T-helper 17 cell (primary cell): ENCODE measurements around the gene BZW2. TPM values are rescaled to one million over a fixed set of nuclear protein-coding genes. Genes with fewer than 3 reads are reported as not detected.

Source experiments
- ATAC-seq: fragments of 150-1000 bp; cut with Tn5 transposase; 2 replicates; pipeline ENCODE4 v1.10.0; 2021; ENCODE audit warnings: mild to moderate bottlenecking, moderate library complexity
- DNase-seq, 3 donors: peaks; one replicate each; pipeline versions ENCODE4 v3.0.0 to v3.0.0-alpha.2; 2020 to 2021
- H3K9me3 ChIP-seq: one replicate; pipeline ENCODE4 v1.7.0; 2013; ENCODE audit warnings: low read length, mild to moderate bottlenecking; ENCODE audit not compliant: control insufficient read depth, poor library complexity, severe bottlenecking
- H3K27ac Mint-ChIP-seq: one replicate; pipeline ENCODE4 v1.8.0; 2022; ENCODE audit warnings: mild to moderate bottlenecking, moderate library complexity, mixed read lengths
- H3K27me3 Mint-ChIP-seq: one replicate; pipeline ENCODE4 v1.8.0; 2022; ENCODE audit warnings: mixed read lengths
- H3K36me3 Mint-ChIP-seq: one replicate; pipeline ENCODE4 v1.8.0; 2022; ENCODE audit warnings: low read depth, mixed read lengths
- H3K4me1 Mint-ChIP-seq: one replicate; pipeline ENCODE4 v1.8.0; 2022; ENCODE audit warnings: mild to moderate bottlenecking, mixed read lengths
- H3K4me3 Mint-ChIP-seq: one replicate; pipeline ENCODE4 v1.8.0; 2022; ENCODE audit warnings: mild to moderate bottlenecking, moderate library complexity, mixed read lengths
- total RNA-seq, 4 donors: library from RNA in 2 of 4; stranded (reverse) in 2 of 4; gene quantifications; one replicate each; pipeline ENCODE4 v1.2.3 and lab custom pipeline; 2022 to 2026

BZW2 gene
- total RNA-seq, 2 donors from 2014 or later: 24.0 to 29.4 TPM

DNA sequence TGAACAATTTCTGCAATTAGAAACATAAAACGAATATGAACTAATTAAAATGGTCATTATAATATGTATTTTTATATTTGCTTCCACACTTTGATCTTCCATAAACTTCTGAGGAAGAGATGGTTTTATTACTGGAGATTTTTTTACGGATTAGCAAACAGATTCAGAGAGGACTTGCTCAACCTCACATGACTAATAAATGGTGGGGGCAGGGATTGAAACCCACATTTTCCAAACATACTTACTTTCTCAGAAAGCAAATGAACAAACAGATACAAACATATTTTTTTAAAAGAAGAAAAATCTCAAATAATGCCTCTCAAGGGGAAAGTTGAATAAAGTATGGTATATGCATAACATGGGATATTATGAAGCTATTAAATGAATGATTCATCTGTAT is 18.7 kb upstream of the BZW2 start:
- H3K27ac Mint-ChIP-seq: no peak overlapping the region
- no peak overlapping the region for H3K4me3 Mint-ChIP-seq
- H3K4me1 Mint-ChIP-seq: no peaks in the 10 kb centered on the region
- no peaks in the 10 kb centered on the region for H3K9me3 ChIP-seq
- H3K27me3 Mint-ChIP-seq: no peaks in the 10 kb centered on the region
- H3K36me3 Mint-ChIP-seq: peaks cover 10% of the 10 kb centered on the region
- DNase-seq (no peak), ATAC-seq (no peak)

DNA sequence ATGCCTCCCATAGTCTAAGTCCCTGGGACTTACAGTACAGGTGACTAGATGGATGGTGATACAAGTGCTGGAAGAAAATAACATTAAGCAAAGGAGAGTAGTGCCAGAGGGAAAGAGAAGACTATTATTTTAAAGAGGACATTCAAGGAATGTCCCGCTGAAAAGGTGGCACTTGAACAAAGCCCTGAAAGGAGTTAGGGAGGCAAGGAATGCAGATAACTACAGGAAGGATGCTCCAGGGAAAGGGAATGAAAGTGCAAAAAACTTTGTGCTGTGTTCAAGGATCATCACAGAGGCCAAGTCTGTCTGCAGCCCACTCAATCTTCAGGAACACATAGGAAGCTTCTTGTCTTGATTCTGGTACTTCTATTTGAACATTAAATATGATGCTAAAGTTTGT is 15.3 kb upstream of the BZW2 start:
- no peaks in the 10 kb centered on the region for H3K9me3 ChIP-seq
- Mint-ChIP-seq H3K27me3 (no peaks in the 10 kb centered on the region), H3K27ac (no peak overlapping the region), H3K36me3 (peaks cover 14% of the 10 kb centered on the region), H3K4me3 (no peak overlapping the region), H3K4me1 (peaks cover 9% of the 10 kb centered on the region)
- no peak for ATAC-seq
- DNase-seq: no peak

DNA sequence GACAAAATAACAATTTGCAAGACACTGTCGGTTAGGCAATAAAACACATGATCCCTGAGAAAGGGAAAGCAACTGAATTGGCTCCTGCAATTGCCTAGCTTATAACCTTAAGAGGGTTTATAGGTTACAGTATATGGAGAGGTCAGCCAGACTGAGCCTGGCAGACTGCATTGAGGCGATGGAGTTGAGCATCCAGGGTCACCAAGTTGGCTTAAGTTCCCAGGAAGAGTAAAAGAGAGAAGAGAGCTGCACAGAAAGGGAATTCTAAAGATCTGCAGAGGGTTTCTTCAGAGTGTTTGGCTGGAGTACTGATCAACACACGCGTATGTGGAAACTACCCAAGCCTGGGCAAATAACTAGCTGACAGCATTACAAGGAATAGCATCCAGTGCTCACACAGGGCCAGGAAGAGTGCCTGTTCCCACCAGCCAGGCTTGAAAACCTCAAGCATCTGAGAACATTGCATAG is 11.7 kb upstream of the BZW2 start:
- ATAC-seq (no peak), DNase-seq (no peak)
- Mint-ChIP-seq H3K4me1 (peaks cover 16% of the 10 kb centered on the region), H3K4me3 (no peak overlapping the region), H3K27ac (no peak overlapping the region), H3K36me3 (peaks cover 14% of the 10 kb centered on the region), H3K27me3 (no peaks in the 10 kb centered on the region)
- no peaks in the 10 kb centered on the region for H3K9me3 ChIP-seq

DNA sequence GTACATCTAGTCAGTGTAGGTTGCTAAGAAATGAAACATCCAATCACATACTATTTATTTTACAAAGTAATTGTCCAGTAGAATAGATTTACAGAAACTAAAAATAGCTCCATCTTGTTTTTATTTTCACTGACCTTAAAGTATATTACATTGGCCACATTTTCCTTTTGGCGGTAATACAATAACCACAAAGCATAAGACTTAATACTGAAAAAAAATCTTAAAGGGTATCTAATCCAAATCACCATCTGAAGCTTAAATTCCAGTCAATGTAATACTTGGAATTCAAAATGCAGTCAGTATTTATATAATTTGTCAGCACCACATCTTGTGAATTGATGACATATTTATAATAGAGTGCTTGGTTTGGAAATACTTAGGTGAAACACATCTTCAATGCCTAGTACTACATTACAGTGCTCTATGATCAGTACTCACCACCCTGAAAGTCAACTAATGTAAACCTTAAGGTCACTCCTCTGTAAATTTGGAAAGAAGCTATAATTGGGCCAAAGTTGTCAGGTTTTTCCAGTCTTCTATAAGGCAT is 9.4 kb upstream of the BZW2 start:
- Mint-ChIP-seq H3K36me3 (peaks cover 9% of the 10 kb centered on the region), H3K4me1 (peaks cover 20% of the 10 kb centered on the region), H3K4me3 (no peak overlapping the region), H3K27ac (no peak overlapping the region), H3K27me3 (no peaks in the 10 kb centered on the region)
- ATAC-seq (no peak), DNase-seq (no peak)
- no peaks in the 10 kb centered on the region for H3K9me3 ChIP-seq

DNA sequence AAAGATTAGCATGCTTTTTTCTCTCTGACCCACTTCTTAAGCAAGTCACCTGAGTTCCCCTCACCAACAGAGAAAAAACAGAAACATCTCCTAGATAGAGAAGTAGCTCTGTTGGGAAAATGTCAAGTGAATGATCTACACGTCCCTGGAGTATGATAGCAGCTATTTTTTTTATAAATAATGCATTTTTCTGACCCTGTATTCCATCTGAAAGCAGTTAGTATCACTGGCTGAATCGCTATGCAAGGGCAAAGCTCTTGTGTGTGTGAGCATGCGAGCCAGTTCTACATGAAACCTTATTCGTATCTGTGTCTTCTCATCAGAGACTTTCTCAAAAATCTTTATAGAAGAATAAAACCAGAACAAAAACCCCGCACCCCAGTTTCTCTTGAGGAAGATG is 8.6 kb upstream of the BZW2 start:
- no peak overlapping the region for H3K4me3 Mint-ChIP-seq
- H3K27me3 Mint-ChIP-seq: no peaks in the 10 kb centered on the region
- ATAC-seq: no peak
- H3K9me3 ChIP-seq: no peaks in the 10 kb centered on the region
- H3K27ac Mint-ChIP-seq: no peak overlapping the region
- DNase-seq: no peak
- peaks cover 5% of the 10 kb centered on the region for H3K36me3 Mint-ChIP-seq
- peaks cover 19% of the 10 kb centered on the region for H3K4me1 Mint-ChIP-seq

DNA sequence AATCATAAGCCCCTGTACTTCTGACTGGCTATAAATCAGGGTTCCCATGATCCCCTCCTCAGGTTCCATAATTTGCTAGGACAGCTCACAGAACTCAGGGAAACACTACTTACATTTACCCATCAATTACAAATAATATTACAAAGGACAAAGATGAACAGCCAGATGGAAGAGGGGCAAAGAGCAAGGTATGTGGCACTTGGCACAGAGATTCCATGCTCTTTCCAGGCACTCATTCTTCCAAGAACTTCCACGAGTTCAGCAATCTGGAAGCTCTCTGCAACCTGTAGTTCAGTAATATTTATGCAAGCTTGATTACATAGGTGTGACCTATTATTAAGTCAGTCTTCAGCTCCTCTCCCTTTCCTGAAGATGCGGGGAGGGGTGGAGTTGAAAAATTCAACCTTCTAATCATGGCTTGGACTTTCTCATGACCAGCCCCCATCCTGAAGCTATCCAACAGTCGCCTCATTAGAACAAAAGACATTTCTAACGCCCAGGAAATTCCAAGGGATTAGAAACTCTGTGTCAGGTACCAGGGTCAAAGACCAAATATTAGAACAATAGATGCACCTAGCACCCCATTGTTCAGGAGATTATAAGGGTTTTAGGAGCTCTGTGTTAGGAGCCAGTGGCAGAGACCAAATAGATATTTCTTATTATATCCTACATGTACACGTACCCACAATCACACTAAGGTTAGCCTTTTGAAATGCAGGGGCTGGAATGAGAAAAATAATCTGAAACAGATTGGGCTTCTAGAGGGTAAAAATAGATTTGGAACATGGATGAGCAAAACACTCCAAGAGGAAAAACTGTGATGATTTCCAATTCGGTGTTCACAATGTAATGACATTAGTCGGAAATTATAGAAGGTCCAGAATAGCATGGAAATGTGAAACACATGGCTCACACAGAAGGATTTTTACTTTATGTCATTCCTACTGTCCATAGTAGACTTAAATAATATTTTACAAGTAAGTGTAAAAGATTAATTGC is 7.4 kb upstream of the BZW2 start:
- Mint-ChIP-seq H3K4me1 (peaks cover 25% of the 10 kb centered on the region), H3K36me3 (peaks cover 5% of the 10 kb centered on the region), H3K27ac (no peak overlapping the region), H3K27me3 (no peaks in the 10 kb centered on the region), H3K4me3 (no peak overlapping the region)
- H3K9me3 ChIP-seq: no peaks in the 10 kb centered on the region
- no peak for ATAC-seq
- no peak for DNase-seq

DNA sequence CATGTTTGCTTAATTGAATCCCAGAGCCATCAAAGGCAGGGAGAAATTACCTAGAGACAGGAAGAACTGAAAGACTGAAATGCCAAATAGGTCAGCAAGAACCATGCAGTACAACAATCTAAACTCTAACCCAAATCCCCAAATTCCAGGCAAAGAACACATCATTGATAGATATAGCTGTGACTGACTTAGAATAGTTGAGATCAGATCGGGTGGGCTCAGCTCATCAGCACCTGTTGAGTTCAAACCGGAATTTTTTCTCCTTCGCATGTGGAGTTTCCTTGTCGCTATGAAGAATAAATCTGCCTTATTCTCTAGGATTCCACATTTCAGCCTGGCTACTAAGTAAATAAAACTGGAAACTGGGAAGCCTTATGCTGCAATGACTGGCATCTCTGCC is 1.8 kb upstream of the BZW2 start:
- Mint-ChIP-seq H3K4me1 (peaks cover 54% of the 10 kb centered on the region), H3K27ac (peak overlapping the region; percentile 97), H3K36me3 (peaks cover 2% of the 10 kb centered on the region), H3K27me3 (no peaks in the 10 kb centered on the region), H3K4me3 (peak overlapping the region; percentile 100)
- no peaks in the 10 kb centered on the region for H3K9me3 ChIP-seq
- DNase-seq (no peak), ATAC-seq (no peak)

DNA sequence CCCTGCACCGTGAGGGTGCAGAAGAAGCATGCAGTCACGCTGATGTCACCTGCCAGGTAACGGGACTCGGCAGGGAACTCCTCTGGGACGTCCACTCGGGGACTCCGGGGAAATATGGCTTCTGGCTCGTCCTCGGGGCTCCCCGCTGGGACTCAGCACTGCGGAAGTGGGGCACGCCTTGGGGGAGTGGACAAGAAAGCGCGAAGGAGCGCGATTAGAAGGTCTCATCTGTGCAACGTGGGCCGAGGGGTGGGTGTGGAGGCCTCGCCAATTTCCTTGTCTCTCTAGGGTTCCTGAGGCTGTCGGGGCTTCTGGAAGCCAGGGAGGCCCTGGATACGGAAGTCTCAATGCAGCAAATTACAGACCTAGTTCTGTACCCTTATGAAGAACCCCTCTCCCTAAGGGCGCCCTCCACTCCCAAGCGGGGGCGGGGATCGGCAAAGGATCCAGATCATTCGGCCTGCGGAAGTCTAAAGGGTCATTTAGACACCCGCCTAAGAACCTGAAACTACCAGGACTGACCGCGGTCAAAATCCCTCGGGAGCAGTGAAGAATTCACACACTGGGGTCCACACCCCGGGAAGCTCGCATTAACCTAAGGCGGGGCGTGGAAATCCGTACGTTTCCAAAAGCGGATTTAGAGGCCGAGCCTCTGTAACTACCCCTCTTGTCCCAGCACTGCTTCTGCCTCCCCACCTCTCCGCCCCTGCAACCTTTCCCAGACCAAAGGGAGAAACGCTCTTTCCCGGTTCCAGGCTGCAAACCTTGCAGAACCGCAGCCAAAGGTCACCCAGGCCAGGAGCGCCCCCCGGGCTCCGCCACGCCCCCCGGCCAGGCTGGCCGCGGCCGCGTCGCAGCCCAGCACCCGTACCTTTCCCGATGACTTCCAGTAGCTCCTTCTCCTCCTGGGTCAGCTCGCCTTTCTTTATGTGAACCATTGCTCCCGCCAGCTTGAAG is 1.1 kb upstream of the BZW2 start:
- no peaks in the 10 kb centered on the region for H3K9me3 ChIP-seq
- H3K27me3 Mint-ChIP-seq: no peaks in the 10 kb centered on the region
- H3K27ac Mint-ChIP-seq: peak overlapping the region; percentile 97
- DNase-seq: peak; percentile 33 to 52 (median 50)
- H3K36me3 Mint-ChIP-seq: peaks cover 2% of the 10 kb centered on the region
- H3K4me3 Mint-ChIP-seq: peak overlapping the region; percentile 100
- peaks cover 56% of the 10 kb centered on the region for H3K4me1 Mint-ChIP-seq
- peak; percentile 7 for ATAC-seq

DNA sequence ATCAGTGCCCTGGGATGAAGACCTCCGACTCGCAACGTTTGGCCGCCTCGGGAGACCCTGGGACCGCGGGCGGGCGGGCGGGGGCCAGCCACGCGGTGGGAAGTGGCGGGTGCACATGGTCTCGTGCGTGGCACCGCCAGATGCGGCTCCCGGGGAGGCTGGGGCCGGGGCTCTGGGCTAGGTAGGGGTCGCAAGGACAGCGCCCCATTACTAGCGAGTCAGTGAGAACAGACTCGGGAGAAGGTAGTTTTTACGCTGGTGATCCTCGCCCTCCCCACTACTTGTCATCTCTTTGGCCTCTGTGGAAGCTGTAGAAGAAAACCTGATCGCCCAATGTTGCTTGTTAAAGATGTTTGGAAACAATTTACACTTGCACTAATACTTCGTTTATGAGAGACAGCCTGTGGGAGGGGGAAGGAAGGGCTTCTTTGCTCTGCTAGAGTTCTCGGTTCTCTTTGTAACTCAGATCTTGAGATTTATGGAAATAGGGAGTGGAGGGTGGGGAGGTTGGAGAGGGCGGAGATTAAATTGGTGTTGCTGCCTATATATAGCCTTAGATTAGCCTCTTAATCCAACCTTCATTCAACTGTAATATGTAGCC is 591 bp downstream of the BZW2 start:
- Mint-ChIP-seq H3K36me3 (peaks cover 2% of the 10 kb centered on the region), H3K27me3 (no peaks in the 10 kb centered on the region), H3K4me1 (peaks cover 59% of the 10 kb centered on the region), H3K27ac (peak overlapping the region; percentile 97), H3K4me3 (peak overlapping the region; percentile 100)
- DNase-seq (no peak), ATAC-seq (peak; percentile 11)
- no peaks in the 10 kb centered on the region for H3K9me3 ChIP-seq

DNA sequence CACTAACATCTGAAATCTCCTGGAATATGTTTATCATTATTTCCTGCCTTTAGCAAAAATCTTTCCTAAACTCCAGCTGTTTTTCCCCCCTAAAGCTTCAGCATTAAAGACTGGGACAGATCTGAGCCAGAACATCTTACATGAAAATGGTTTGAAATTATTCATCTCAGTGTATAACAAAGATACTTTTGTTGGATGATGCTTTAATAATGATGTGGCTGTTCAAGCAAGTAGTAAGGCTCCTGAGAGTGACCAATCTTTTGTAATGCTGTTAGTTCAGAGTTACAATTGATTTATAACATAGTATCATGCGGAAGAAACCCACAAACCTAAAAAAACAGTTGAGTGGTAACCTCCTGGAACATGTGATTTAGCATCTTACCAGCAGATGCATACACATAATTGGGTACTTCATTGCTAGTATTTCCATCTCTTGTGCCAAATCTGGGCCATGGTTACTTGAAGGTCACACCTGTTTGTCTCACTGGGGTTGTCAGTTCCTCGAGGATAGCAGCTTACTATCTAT is 1.5 kb downstream of the BZW2 start:
- peak overlapping the region; percentile 97 for H3K27ac Mint-ChIP-seq
- peaks cover 61% of the 10 kb centered on the region for H3K4me1 Mint-ChIP-seq
- DNase-seq (no peak), ATAC-seq (no peak)
- no peaks in the 10 kb centered on the region for H3K27me3 Mint-ChIP-seq
- no peaks in the 10 kb centered on the region for H3K9me3 ChIP-seq
- peak overlapping the region; percentile 100 for H3K4me3 Mint-ChIP-seq
- peaks cover 2% of the 10 kb centered on the region for H3K36me3 Mint-ChIP-seq

DNA sequence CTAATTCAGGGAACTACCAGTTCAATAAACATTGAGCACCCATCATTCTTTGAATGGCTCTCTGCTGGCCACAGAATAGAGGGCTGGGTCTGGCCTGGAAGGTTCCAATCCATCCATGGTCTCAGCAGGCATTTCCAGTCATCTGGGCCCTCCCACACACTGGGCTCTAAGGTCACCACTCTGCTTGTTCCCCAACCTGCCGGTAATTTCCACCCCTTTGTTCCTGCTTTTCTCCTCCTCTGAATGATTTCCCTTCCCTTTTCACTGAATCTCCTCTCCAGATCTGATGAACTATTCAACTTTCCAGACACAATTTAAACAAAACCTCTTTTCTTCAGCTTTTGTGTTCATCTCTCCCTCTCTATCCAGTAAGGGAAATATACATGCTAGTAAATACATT is 2.6 kb downstream of the BZW2 start:
- no peaks in the 10 kb centered on the region for H3K27me3 Mint-ChIP-seq
- peaks cover 60% of the 10 kb centered on the region for H3K4me1 Mint-ChIP-seq
- H3K9me3 ChIP-seq: no peaks in the 10 kb centered on the region
- peaks cover 4% of the 10 kb centered on the region for H3K36me3 Mint-ChIP-seq
- no peak overlapping the region for H3K4me3 Mint-ChIP-seq
- DNase-seq (no peak), ATAC-seq (no peak)
- H3K27ac Mint-ChIP-seq: peak overlapping the region; percentile 79

DNA sequence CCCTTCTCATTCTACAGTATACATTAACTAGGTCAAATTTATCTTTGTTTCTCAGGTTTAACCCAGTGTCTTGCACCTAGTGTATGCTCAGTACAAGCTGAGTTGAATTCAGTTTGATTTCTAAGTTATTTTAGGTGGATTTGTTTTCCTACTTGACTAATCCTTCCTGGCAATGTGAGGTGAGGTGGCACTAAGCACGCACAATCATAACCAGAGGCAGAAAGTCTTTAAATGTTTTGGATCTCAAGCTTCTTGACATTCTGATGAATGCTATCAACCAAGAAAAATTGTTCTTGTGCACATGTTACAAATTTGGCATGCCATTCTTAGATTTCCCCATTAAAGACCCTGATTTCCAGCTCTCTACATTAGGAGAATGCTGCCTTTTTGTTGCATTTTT is 3.2 kb downstream of the BZW2 start:
- DNase-seq: no peak
- peaks cover 4% of the 10 kb centered on the region for H3K36me3 Mint-ChIP-seq
- H3K27me3 Mint-ChIP-seq: no peaks in the 10 kb centered on the region
- H3K4me3 Mint-ChIP-seq: no peak overlapping the region
- no peak for ATAC-seq
- H3K4me1 Mint-ChIP-seq: peaks cover 53% of the 10 kb centered on the region
- no peaks in the 10 kb centered on the region for H3K9me3 ChIP-seq
- peak overlapping the region; percentile 79 for H3K27ac Mint-ChIP-seq
